HG03175 (cell line): ENCODE measurements around the gene ROBO1.

Source experiments
- ATAC-seq: cut with Tn5 transposase; IDR thresholded peaks from one replicate; pipeline ENCODE4 v1.9.1; 2021; ENCODE audit warnings: mild to moderate bottlenecking, moderate library complexity; ENCODE audit not compliant: unreplicated experiment

ROBO1 gene

DNA sequence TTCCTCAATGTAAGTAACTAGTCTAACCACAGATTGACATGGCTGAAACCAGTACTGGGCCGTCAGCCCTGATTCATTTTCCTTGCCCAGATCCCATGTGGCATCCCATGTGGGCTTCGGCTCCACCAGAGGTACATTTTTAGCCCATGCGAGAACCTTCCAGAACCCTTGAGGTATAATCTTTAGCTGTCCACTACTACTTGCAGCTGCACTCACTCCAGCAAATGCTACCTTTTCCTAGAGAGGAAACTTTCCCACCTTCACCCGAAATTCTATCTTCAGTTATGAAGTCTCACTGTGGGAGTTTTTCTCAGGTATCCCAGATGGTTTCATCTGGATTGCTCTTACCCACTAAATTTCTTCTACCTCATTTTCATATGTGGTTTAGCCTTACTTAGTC is 907.2 kb downstream of the ROBO1 start:
- no peak for ATAC-seq

DNA sequence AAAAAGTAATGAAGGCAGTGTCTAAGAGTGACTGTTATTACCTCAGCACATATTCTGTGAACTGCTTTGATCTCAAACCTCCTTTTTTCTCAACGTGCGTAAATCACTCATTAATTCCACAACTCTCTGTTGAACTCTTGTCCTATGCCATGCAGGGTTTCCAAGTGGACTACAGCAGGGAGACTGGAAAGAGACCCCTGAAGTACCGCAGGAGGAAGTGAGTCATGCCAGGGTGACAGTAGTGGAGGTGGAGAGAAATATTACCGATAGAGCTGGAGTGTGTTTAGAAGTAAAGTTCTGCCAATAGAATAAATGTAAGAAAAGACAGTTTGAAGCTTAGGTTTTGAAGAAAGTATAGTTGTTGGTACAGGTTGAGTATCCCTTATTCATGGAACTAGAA is 908.9 kb downstream of the ROBO1 start:
- no peak for ATAC-seq

DNA sequence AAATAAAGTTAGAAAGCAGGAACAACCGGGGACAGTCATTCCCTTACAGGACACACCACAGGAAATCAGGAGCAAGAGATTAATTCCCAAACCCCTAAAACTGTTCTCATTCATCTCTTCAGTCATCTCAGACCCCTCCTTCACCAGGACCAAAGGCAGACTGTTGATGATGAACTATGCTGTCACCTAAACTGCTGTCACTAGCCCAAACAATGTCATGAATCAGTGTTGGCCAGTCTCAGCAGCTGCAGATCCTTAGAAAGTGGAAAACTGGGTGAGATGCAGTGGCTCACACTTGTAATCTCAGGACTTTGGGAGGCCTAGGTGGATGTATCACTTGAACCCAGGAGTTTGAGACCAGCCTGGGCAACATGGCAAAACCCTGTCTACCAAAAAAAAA is 909.6 kb downstream of the ROBO1 start:
- ATAC-seq, result no peak

DNA sequence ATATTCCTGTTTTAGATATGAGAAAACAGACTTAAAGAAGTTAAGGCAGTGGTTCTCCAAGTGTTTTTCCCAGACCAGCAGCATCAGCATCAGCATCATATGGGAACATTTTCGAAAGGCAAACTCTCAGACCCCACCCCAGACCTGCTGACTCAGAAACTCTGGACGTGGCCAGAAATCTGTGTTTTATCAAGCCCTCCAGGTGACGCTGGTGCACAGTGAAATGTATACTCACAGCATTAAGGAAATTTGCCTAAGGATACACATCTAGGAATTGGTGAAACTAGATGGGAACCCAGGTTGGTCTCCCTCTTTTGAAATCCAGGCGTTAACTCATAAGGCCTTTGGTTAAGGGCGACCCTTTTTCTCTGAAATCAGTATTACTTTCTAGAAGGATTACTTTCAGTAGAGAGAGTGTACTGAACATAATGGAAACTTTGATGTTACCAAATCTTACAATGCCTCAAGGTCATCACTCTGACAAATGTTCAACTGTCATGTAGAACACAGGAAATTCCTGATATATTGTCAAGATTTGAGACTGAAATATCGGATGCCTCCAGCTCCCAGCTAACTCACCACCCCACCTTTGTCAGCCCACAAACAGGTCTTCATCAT is 910.2 kb downstream of the ROBO1 start:
- ATAC-seq, result no peak

DNA sequence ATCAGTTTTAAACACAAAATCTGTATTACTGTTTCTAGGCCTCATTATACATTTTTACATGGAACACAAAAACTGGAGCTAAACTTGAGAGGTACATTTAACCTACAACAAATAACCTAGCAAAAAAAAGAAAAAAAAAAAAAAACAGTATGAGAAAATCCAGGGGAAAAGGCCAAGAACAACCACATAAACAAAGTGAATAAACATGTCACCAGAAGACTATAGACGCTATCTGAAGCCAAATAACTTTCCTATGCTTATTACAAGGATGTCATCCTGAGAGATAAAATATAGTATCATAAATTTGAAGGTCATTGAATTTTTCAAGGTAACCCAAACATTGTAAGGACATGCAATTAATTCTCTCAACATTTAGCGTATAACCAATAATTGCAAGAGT is 911.6 kb downstream of the ROBO1 start:
- ATAC-seq, result no peak

DNA sequence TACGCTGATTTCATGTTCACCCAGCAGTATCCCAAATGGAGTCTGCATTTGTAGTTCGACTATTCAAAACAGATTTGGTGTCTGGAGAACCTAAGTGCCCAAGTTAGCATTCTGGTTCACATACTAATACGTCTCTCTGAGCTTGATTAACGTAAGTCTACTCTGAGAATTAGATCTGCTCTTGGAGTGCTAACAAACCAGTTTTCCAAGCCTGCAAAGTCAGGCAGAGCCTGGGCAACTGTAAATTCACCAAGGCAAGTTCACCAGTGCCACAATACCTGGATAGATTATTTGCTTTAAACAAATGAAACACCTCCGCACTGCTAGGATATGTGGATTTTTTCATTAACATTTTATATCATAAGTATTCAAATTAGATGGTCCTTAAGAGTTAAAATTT is 912.6 kb downstream of the ROBO1 start:
- ATAC-seq, result no peak

DNA sequence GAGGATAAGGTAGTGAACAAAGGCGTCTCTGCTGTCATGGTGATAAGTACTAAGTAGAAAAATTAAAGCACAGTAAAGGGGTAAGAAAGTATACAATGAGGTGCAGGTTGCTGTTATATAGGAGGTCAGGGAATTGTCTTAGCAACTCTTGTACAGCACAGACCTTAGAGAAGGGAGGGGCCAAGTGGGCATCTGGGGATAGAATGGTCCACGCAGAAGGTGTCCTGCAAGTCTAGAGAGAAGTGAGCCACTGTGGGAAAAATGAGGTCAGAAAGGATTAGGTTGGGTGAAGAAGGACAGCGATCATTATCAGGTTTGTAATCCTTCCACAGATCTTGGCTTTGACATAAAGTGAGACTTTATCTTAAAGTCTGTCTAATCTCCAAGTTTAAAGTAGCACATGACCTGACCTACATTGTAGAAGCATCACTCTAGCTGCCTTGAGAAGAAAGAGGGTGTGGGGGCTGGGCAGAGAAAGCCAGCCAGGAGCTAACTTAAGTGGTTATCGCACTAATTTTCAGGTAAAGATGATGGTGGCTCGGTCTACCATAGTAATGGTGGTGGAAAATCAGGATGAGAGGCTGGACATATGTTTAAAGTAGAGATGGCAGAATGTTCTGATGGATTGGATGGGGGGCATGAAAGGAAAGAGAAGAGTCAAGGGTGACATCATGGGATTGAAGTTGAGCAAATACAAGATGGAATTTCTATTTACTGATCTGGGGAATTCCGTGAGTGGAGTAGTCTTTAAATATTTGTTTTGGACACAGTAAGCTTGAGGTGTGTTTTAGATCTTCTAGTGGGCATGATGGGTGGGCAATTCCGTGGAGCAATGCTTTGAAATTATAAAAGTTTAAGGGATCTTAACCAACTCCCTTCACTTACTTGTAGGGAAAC is 919.2 kb downstream of the ROBO1 start:
- no peak for ATAC-seq

DNA sequence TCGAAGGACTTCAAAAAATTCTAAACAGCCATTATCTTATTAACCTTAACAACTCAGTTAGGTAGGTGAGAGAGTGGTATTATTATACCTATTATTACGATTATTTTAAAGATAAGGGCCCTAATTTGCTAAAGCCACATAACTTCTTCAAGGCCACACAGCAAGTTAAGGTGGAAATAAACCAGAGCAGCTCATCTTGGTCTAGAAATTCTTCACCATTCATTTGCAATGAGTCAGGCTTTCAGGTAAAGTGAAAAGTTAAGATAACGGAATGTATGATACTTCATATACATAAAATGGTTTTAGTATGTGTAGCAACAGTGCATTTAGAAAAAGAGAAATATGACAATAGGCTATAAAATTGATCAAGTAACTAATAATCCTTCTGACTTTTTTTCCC is 920.2 kb downstream of the ROBO1 start:
- ATAC-seq, result no peak

DNA sequence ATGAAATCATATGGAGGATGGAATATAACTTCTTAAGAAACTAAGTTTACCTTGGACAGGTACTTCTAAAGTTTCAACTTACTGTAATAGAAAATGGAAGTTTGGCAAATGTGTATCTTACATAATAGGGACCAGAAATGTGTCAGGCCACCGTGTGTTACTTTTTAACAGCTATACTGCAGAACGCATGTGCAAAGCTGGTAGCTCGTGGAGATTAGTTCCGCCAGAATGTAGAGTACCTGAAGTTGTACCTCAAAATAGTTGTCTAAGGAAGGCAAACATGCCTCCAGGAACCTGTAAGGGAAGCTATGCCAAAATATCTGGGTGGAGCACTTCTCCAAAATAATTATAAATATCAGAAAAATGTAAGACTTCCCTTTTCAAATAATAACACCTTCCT is 920.6 kb downstream of the ROBO1 start:
- no peak for ATAC-seq

DNA sequence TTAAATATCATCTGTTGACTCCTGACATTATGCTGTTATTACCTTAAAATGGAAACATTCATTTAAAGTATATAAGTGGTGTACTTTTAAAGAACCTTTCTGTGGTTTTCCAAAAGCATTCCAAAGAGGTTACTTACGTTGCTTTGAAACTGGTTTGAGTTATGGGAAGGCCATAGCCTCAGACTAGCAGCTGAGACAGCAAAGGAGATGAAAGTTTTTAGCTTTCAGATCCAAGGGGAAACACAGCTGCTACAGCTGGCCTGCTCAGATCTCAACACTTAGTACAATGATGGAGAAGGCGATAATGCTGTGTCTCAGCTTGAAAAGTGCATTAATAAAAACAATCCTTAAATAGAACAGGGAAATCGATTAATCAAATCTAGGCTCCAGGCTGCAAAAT is 921.1 kb downstream of the ROBO1 start:
- no peak for ATAC-seq

DNA sequence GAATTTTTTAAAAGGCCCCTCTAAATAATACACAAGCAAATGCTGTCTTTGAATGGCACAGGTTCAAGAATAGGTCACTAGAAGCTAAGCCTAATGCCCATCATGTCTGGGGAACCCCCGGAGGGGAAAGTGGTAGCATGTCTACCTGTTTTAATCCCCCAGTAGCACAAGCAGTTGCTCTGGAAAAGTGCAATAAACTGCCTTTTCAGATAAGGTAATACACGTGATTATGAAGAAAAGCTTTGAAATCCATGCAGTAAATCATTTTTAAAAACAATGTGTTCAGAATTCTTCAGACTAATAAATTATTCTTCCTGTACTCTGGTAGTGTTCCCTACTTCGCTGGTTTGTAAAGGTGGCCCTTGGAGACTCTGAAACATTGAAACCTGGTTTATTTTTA is 922.2 kb downstream of the ROBO1 start:
- no peak for ATAC-seq

DNA sequence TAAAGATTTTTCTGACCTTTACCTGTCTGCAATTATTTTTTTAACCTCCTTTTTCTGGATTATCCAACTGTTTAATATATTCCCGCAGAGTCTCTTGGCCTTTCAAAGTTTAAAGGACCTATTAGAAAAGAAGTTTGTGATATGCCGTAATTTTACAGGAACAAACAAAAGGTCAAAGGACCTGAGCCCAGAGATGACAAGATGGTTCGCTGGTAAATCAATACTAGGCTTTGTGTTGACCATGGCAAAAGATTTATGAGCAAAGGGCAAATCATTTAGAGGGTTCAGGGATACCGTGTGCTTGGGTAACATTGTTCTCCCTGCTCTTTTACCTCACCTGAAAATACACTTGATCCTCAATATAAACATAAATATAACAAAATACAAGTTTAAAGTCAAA is 923.5 kb downstream of the ROBO1 start:
- no peak for ATAC-seq

DNA sequence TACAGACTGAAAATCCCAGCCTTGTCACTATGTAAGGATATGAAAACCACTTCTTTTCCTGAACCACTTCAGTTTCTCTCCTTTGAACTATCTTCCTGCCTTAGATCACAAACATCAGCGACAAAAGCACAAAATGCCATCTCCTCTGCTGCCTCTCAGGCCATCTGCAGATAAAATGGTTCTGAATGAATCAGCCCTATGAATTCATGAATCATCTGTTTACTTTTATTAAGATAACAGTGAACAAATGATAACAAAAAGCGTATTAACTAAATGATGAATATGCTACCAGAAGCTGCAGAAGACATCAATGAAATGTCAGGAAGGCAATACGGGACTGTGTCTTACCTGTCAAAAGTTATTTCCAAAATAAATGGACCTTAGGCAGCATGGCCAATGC is 928.1 kb downstream of the ROBO1 start:
- no peak for ATAC-seq

DNA sequence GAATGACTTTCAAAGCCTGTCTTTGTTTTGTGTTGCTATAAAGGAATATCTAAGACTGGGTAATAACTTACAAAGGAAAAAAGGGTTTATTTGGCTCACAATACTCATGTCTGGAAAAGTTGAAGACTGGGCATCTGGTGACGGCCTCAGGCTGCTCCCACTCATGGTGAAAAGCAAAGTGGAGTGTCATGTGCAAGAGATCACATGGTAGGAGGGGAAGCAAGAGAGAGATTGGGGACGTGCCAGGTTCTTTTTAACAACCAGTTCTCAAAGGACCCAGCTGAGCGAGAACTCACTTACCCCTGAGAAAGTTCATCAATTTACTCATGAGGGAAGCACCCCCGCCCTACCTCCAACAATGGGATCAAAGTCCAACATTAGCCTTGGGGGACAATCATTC is 929.4 kb downstream of the ROBO1 start:
- no peak for ATAC-seq

DNA sequence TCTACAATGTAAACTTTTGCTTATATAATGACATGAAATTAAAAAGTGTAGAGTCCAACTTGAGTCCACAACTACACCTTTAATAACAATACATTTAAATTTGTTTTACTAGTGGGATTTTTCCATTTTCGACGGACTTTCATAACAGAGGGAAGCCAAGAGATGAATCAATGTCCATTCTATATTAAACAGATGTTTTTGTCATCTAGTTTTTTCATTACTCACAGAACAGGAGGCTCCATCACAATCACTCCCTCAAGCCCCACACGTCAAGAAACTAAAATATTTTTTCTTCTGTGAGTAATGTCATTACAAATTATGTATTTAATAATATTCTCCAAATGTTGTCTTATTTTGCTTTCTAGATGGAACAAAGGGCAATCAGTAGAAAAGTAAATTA is 932.9 kb downstream of the ROBO1 start:
- no peak for ATAC-seq

DNA sequence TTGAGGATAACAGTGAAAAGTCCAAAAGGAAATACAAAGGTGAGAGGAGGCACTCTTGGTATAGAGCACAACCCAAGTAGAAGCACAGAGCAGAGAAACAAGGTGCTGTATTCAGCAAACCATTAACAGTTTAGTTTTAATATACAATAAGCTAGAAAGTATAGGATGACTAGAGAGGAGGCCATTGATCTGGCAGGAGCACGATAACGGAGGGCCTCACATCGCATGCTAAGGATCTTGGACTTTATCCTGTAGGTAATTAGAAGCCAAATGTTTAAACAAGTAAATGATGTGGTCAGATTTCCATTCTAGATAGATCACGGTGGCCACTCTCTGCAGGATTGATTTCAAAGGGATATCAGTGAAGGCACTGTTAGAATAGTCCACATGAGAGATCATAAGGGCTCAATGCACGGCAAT is 935.0 kb downstream of the ROBO1 start:
- no peak for ATAC-seq

DNA sequence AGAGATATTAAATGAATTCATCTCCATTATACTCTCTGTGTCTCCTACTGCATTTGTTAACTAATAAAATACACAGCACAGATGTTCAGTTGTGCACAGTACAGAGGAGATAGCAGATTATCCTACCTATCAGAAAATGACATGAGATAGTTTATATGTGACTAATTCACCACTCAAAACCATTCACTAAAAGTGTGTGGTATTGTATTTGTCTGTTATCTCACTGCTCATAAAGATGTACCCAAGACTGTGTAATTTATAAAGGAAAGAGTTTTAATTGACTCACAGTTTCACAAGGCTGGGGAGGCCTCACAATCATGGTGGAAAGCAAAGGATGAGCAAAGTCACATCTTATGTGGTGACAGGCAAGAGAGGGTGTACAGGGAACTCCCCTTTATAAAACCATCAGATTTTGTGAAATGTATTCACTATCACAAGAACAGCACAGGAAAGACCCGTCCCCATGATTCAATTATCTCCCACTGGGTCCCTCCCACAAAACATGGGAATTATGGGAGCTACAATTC is 936.3 kb downstream of the ROBO1 start:
- no peak for ATAC-seq

DNA sequence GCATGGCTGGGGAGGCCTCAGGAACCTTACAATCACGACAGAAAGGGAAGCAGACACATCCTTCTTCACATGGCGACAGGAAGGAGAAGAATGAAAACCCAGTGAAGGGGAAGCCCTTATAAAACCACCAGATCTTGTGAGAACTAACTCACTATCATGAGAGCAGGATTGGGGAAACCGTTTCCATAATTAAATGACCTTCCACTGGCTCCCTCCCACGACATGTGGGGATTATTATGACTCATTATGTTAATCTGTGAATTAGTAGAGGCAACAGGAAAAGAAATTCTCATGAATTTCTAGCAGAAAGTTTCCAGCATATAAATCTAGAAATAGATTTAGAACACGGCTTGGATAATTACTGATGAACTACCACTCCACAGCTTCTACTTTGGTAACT is 937.3 kb downstream of the ROBO1 start:
- no peak for ATAC-seq

DNA sequence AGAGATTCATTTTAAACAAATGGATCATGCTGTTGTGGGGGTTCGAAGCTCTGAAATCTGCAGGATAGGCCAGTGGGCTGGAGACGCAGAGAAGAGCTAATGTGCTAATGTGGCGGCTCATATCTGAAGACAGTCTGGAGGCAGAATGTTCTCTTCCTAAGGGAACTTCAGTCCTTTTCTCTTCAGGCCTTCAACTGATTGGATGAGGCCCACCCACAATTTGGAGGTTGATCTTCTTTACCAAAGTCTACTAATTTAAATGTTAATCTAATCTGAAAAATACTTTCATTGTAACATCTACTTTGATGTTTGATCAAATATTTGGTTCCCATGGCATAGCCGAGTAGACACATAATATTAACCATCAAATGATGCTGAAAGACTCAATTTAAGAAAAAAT is 940.2 kb downstream of the ROBO1 start:
- ATAC-seq, result no peak

DNA sequence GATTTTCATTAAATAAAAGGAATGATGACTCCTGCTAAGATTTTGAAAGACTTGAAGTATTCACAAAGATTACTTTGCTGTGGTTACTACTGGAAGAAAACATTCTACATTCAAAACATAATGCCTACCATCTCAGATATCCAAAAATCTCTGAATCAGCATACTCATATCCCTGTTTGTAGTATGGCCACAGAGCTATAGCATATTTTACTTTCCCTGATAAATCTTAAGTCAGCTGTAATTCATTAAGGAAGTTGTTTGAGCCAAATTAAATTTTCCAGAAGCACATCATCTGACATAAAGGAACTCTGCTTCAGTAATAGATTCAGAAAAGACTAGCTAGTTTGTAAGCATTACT is 942.0 kb downstream of the ROBO1 start:
- no peak for ATAC-seq

DNA sequence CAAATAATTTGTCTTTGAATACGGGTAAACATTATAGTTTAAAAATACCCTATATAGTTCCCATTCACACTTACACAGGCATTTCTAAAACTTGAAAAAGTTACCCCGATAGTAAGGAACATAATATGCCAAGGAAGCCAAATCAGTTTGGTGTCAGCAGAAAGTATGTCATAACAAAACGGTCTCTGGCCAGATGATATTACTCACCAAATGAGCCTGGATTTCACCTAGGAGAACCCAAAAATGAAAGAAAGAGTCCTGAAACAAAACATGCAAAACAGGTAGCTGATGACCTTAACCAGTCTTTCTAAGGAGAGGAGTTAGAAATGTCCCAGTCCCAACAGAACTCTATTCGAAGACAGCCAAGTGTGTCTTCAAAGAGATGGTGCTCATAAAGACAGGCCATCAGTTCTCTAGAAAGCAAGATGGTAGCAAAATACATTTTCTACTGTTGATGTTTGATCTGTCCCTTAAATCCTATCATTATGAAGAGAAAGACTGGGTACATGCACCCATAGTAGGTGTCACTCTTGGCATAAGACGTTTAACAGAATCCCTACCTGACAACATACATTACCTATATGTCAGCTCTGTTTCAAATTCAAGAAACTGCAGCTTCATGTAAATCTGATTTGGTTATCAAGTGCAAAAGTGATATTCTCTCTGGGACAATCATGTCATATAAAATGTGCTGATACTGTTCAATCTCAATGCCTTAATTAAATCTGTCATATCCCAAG is 942.5 kb downstream of the ROBO1 start:
- ATAC-seq, result no peak

DNA sequence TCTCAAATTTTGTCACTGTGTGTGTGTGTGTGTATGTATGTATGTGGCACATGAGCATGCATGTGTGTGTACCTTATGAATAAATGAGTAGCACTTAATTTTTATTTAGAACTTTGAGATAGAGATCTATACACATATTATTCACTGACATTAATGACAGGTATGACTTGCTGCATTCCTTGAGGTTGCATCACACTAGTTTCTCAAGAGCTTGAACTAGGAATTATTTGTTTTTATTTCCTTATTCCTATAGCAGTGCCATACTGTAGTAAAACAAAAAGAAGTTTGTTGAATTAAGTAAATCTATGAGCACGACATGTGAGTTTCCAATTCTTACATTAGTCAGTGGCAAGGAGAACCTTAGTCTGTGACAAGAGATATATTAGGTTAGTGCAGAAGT is 943.9 kb downstream of the ROBO1 start:
- no peak for ATAC-seq
